Ovary (tissue), 3 donors: Measurements from ENCODE around the gene KLHL1.

Source experiments
- CTCF ChIP-seq, 3 donors: fragments of 450-650 bp in 2 of 3; fragments of 200-600 bp in 1 of 3; IDR thresholded peaks; one replicate each; pipeline versions ENCODE4 v1.5.1 to v1.8.0; 2016 to 2022; ENCODE audit warnings: antibody characterized with exemption in 3 of 3, mild to moderate bottlenecking in 1 of 3
- EP300 ChIP-seq: sonication (generic); formaldehyde crosslinking; IDR thresholded peaks from one replicate; pipeline ENCODE4 v1.6.1; 2017; ENCODE audit warnings: antibody characterized with exemption
- POLR2A ChIP-seq: fragments of 450-650 bp; IDR thresholded peaks from one replicate; pipeline ENCODE4 v1.6.1; 2017; ENCODE audit warnings: antibody characterized with exemption, mild to moderate bottlenecking, moderate library complexity
- donor health status: DM: no; HTN: no; CAD: no.

GRCh38 chr13:69681722-69682121 is 426.5 kb downstream of the KLHL1 start:
- TF ChIP-seq CTCF (IDR thresholded peaks at IDR 0.05) = no peak
- TF ChIP-seq EP300 = no peak
- no peak for TF ChIP-seq POLR2A
